GM21367 (cell line): ENCODE results near the gene KCNT2.
"Not testable (repeated sequence)": the region's sequence is repeated elsewhere in the genome, so short reads cannot be mapped to it uniquely, and the experiment has no call there.

Source experiments
- ATAC-seq: cut with Tn5 transposase; IDR thresholded peaks from one replicate; pipeline ENCODE4 v1.9.1; 2021; ENCODE audit not compliant: unreplicated experiment

KCNT2 gene

GRCh38 chr1:196355206-196355786, 252.9 kb downstream of the KCNT2 start:
- ATAC-seq = no peak

- ATAC-seq = no peak
These were observed 263.8 kb downstream of the KCNT2 start for GRCh38 chr1:196344453-196344852.

GRCh38 chr1:196324345-196324744, 283.9 kb downstream of the KCNT2 start:
- ATAC-seq = no peak

- no peak for ATAC-seq
These were observed 284.4 kb downstream of the KCNT2 start for GRCh38 chr1:196323869-196324268.

GRCh38 chr1:196319301-196319700, 288.9 kb downstream of the KCNT2 start:
- no peak for ATAC-seq

GRCh38 chr1:196317535-196318522, 290.4 kb downstream of the KCNT2 start:
- ATAC-seq = no peak

GRCh38 chr1:196312739-196313138, 295.5 kb downstream of the KCNT2 start:
- ATAC-seq = no peak

- ATAC-seq = no peak
These were observed 298.9 kb downstream of the KCNT2 start for GRCh38 chr1:196309386-196309785.

- ATAC-seq = no peak
These were observed 300.1 kb downstream of the KCNT2 start for GRCh38 chr1:196308176-196308575.

GRCh38 chr1:196306421-196306820, 301.8 kb downstream of the KCNT2 start:
- no peak for ATAC-seq

GRCh38 chr1:196305216-196305615, 303.0 kb downstream of the KCNT2 start:
- no peak for ATAC-seq

GRCh38 chr1:196302981-196303380, 305.3 kb downstream of the KCNT2 start:
- ATAC-seq = no peak

GRCh38 chr1:196302420-196302819, 305.8 kb downstream of the KCNT2 start:
- no peak for ATAC-seq

- no peak for ATAC-seq
These were observed 312.5 kb downstream of the KCNT2 start for GRCh38 chr1:196295766-196296165.

GRCh38 chr1:196278816-196279215, 329.4 kb downstream of the KCNT2 start:
- no peak for ATAC-seq

- ATAC-seq = no peak
These were observed 330.4 kb downstream of the KCNT2 start for GRCh38 chr1:196277860-196278259.

GRCh38 chr1:196271212-196271947, 336.9 kb downstream of the KCNT2 start:
- ATAC-seq = no peak

- not testable (repeated sequence) for ATAC-seq
These were observed 345.2 kb downstream of the KCNT2 start for GRCh38 chr1:196263086-196263485.

GRCh38 chr1:196260270-196260669, 348.0 kb downstream of the KCNT2 start:
- ATAC-seq = no peak

GRCh38 chr1:196259316-196259715, 348.9 kb downstream of the KCNT2 start:
- no peak for ATAC-seq

- no peak for ATAC-seq
These were observed 352.5 kb downstream of the KCNT2 start for GRCh38 chr1:196255762-196256161.

GRCh38 chr1:196229546-196229945, 378.7 kb downstream of the KCNT2 start:
- no peak for ATAC-seq
